D721Med (cell line): ENCODE results near the gene BMP10.

Experiments used
- DNase-seq: peaks from one replicate; pipeline ENCODE4 v3.0.0; 2011; ENCODE audit warnings: low spot score; ENCODE audit not compliant: insufficient read length
- FAIRE-seq: peaks from 2 replicates; lab custom pipeline; 2011; peaks lifted over from hg19 to GRCh38; lab: Jason Lieb, UNC
- TF ChIP-seq, protein P1 (sequence below): IDR thresholded peaks from 2 replicates; pipeline ENCODE4 v1.5.1; 2012; ENCODE audit warnings: mild to moderate bottlenecking, control low read depth; ENCODE audit not compliant: insufficient read depth; ENCODE audit errors: missing control alignments

Gene BMP10

DNA sequence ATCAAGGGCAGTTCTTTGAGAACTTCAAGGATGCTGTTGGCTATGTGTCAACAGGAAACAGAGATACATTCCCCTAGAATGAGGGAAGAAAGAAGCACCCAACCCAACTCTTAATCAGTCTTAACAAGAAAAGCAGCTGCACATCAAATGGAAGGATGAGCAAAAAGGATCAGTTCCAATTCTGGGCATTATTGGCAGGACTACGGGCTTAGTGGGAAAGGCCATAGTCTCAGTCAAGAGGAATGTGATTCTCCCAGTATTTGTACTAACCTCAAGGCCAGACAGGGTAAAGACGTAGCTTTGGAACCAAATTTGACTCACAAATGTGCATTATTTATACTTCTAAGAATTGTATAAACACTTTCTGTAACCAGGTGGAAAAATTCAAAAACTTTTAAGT, 18.2 kb downstream of the BMP10 start:
- FAIRE-seq, result no peak
- TF ChIP-seq, protein P1, sequence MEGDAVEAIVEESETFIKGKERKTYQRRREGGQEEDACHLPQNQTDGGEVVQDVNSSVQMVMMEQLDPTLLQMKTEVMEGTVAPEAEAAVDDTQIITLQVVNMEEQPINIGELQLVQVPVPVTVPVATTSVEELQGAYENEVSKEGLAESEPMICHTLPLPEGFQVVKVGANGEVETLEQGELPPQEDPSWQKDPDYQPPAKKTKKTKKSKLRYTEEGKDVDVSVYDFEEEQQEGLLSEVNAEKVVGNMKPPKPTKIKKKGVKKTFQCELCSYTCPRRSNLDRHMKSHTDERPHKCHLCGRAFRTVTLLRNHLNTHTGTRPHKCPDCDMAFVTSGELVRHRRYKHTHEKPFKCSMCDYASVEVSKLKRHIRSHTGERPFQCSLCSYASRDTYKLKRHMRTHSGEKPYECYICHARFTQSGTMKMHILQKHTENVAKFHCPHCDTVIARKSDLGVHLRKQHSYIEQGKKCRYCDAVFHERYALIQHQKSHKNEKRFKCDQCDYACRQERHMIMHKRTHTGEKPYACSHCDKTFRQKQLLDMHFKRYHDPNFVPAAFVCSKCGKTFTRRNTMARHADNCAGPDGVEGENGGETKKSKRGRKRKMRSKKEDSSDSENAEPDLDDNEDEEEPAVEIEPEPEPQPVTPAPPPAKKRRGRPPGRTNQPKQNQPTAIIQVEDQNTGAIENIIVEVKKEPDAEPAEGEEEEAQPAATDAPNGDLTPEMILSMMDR, result no peak
- no peak for DNase-seq

DNA sequence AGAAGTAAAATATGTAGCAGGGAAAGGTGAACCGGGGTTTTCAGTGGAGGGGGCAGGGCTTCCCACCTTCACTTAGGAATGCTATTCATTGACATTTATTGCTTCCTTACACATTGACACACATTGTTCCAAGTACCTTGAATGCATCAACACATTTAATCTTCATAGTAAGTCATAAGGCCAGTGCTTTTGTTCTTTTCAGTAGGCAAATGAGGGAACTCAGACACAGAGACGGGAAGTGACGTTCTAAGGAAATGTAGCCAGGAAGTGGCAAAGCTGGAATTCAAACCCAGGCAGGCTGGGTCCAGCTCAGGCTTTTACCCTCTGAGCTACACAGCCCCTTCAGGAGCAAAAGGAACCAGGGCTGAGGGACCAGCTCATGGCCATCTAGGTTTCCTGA, 20.7 kb downstream of the BMP10 start:
- no peak for DNase-seq
- FAIRE-seq, result no peak
- TF ChIP-seq, protein P1, result no peak

DNA sequence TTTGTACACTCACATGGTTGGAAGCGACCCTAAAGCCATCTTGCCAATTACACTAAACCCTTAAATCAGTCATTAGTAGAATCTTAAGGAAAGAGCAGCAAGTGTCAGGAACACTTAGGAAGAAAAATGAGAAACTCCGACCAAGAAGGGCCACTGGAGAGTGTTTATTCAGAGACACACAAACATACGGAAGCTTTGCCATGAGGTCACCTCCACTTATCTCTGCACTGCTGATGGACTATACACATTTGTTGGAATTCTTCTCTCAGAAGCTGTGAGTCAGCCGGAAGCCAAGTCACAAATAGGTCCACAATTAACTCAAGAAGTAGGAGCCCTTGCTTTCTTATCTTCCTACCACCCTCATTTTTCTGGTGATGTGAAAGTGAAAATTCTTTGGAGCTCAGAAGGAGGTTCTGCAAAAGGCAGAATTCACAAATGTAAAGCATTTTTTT, 21.6 kb downstream of the BMP10 start:
- DNase-seq (no peak), FAIRE-seq (no peak)
- TF ChIP-seq, protein P1, result no peak

DNA sequence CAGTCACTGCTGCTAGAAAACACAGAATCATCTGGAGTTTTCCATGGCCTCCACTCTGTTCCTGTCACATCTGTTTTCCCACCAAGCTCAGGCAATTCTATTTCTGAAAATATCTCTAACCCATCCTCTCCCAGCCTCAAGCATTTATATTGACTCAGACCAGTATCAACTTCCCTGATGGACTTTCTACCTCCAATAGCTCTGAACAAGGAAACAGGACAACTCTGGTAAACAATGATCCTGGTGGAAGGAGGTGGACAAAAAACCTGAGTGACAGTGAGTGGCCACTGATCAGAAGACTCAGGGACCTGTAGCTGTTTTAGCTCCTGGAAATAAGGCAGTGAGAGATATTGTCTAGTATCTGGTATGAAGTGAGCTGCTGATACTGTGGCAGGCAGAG, 23.4 kb downstream of the BMP10 start:
- FAIRE-seq (no peak), DNase-seq (no peak)
- TF ChIP-seq, protein P1, result no peak

DNA sequence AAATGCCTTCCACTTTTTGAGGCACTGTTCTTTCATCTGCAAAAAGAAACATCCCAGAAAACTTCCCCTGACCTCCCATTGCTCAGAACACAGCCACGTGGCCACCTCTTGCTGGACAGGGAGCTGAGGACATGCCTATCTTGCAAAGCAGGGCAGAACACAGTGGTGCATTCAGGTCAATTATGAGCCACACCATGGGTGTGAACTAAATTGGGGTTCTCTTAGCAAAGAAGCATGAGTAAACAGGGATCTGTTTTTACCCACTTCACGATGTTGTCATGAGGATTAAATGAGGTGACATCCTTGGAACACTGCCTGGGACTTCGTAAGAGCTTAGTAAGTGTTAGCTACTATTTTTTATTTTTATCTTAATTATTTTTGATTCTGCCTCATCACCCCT, 25.1 kb downstream of the BMP10 start:
- TF ChIP-seq, protein P1, result no peak
- no peak for DNase-seq
- no peak for FAIRE-seq

DNA sequence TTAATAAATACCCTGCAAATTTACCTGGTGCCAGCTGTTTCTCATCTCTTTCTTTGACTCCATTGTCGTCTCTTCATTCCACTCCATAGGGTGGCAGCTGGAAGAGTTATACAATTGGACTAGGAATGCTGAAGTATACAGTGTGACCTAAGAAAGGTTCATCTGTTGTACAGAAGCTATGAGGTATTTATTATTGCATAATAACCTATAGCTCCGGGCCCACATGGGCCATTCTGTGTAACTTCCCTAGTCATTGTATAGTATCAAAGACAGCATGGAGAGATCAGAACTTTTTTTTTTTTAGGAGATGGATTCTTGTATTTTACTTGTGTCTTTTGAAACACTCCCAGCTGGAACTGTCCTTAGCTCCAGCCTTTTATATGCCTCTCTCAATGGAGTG, 26.2 kb downstream of the BMP10 start:
- TF ChIP-seq, protein P1, result no peak
- DNase-seq (no peak), FAIRE-seq (no peak)

GRCh38 chr2:68839260-68839833, 31.9 kb downstream of the BMP10 start:
- DNase-seq (no peak), FAIRE-seq (no peak)
- TF ChIP-seq, protein P1, result peak; percentile 25
